Caco-2 (cell line): ENCODE measurements around the gene DAPK1. TPM values are rescaled to one million over a fixed set of nuclear protein-coding genes. Genes with fewer than 3 reads are reported as not detected.

Experiments
- BruUV-seq: library from RNA; stranded (reverse); fragments of 400-500 nt; replicated peaks from 2 replicates; lab custom pipeline; 2021; lab: Mats Ljungman, UMichigan
- CTCF ChIA-PET: fragments of 300-600 bp; sonication (Branson Sonifier 250); formaldehyde crosslinking; loops from one replicate; lab custom pipeline; 2022; ENCODE audit warnings: antibody characterized with exemption; lab: Charles Lee
- POLR2A ChIA-PET: fragments of 300-600 bp; sonication (Branson Sonifier 250); formaldehyde crosslinking; loops from one replicate; lab custom pipeline; 2022; ENCODE audit warnings: antibody characterized with exemption; lab: Charles Lee
- DNase-seq, 2 experiments: peaks; one replicate each; pipeline versions ENCODE4 v3.0.0 to v3.0.0-alpha.2; 2020 to 2022
- H3K27me3 ChIP-seq: replicated peaks from 2 replicates; pipeline ENCODE4 v1.6.0; 2011; ENCODE audit warnings: low read length; ENCODE audit not compliant: control insufficient read depth, insufficient read depth
- H3K36me3 ChIP-seq: 2 replicates; pipeline ENCODE4 v1.5.1; 2011; ENCODE audit warnings: low read length; ENCODE audit not compliant: control insufficient read depth, insufficient read depth
- H3K4me1 ChIP-seq: fragments of 250-450 bp; sonication (Bioruptor Pico); 2 replicates; pipeline ENCODE4 v1.5.1; 2020; ENCODE audit warnings: mild to moderate bottlenecking
- H3K4me3 ChIP-seq: 2 replicates; pipeline ENCODE4 v1.5.1; 2011; ENCODE audit warnings: low read depth, mild to moderate bottlenecking, control low read depth, low read length
- H3K9me3 ChIP-seq: fragments of 250-450 bp; sonication (Bioruptor Pico); 2 replicates; pipeline ENCODE4 v1.5.1; 2020; ENCODE audit warnings: mild to moderate bottlenecking, moderate library complexity
- H3K27ac Mint-ChIP-seq: one replicate; pipeline ENCODE4 v1.8.0; 2022; ENCODE audit warnings: mixed read lengths; ENCODE audit not compliant: unreplicated experiment
- H3K27me3 Mint-ChIP-seq: one replicate; pipeline ENCODE4 v1.8.0; 2022; ENCODE audit warnings: mixed read lengths; ENCODE audit not compliant: insufficient read depth, unreplicated experiment
- H3K36me3 Mint-ChIP-seq: one replicate; pipeline ENCODE4 v1.8.0; 2022; ENCODE audit warnings: mild to moderate bottlenecking, mixed read lengths; ENCODE audit not compliant: insufficient read depth, unreplicated experiment
- H3K4me1 Mint-ChIP-seq: one replicate; pipeline ENCODE4 v1.8.0; 2022; ENCODE audit warnings: low read depth, mixed read lengths; ENCODE audit not compliant: unreplicated experiment
- H3K4me3 Mint-ChIP-seq: one replicate; pipeline ENCODE4 v1.8.0; 2022; ENCODE audit warnings: mild to moderate bottlenecking, moderate library complexity, mixed read lengths; ENCODE audit not compliant: unreplicated experiment
- H3K9me3 Mint-ChIP-seq: one replicate; pipeline ENCODE4 v1.8.0; 2022; ENCODE audit warnings: mixed read lengths; ENCODE audit not compliant: unreplicated experiment
- intact Hi-C: fragments of 100-400 bp; cut with micrococcal nuclease; formaldehyde crosslinking; loops from one replicate; pipeline ENCODE4 v1.10.0; 2022; ENCODE audit not compliant: unreplicated experiment
- total RNA-seq: library from RNA; stranded (reverse); gene quantifications from 2 replicates; pipeline ENCODE4 v1.2.3, GENCODE V29; 2022
- TF ChIP-seq, protein P1 (sequence below), 2 experiments: fragments of 200-600 bp in 1 of 2; IDR thresholded peaks; 1 replicate in 1 of 2; 2 replicates in 1 of 2; pipeline versions ENCODE4 v1.5.1 to v1.8.0; 2011 to 2022; ENCODE audit warnings: antibody characterized with exemption in 1 of 2, control low read depth in 1 of 2, inconsistent platforms in 1 of 2, low read depth in 1 of 2, low read length in 1 of 2, mild to moderate bottlenecking in 1 of 2, moderate library complexity in 1 of 2; ENCODE audit not compliant: insufficient read depth in 1 of 2, severe bottlenecking in 1 of 2, unreplicated experiment in 1 of 2

Gene DAPK1
- total RNA-seq, 1 experiment from 2014 or later = 79.2 TPM

DNA sequence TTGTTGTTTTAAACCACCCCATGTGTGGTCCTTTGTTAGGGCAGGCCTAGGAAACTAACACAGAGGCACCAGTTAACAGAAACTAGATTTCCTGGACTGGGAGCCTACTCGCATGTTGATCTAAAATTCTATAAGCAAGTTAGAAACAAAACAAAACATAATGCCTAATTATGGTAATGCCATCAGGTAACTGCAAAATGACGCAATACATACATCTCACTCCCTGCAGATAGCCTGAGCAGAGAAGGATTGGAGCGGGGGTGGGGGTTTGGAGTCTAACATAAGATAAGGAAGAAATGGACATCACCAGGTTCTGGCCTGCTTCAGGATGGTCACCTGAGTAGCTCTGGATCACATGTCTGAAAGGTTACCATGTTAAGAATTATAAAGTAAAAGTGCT, 114.9 kb downstream of the DAPK1 start:
- ChIA-PET CTCF (no interaction called here), POLR2A (no interaction called here)
- peaks cover 7% of the 10 kb centered on the region for H3K4me1 Mint-ChIP-seq
- Histone ChIP-seq H3K4me3 (no peak overlapping the region; the same call in 1 of the 2 replicates), H3K27me3 (no peaks in the 10 kb centered on the region), H3K36me3 (no peaks in the 10 kb centered on the region; the same call in none of the 2 replicates), H3K4me1 (peaks cover 13% of the 10 kb centered on the region; the same call in 1 of the 2 replicates), H3K9me3 (no peaks in the 10 kb centered on the region)
- H3K27ac Mint-ChIP-seq = no peak overlapping the region
- H3K27me3 Mint-ChIP-seq = no peaks in the 10 kb centered on the region
- no peaks in the 10 kb centered on the region for H3K9me3 Mint-ChIP-seq
- DNase-seq = peak in 1 of 2 experiments; percentile 7
- no peak overlapping the region for H3K4me3 Mint-ChIP-seq
- TF ChIP-seq, protein P1, sequence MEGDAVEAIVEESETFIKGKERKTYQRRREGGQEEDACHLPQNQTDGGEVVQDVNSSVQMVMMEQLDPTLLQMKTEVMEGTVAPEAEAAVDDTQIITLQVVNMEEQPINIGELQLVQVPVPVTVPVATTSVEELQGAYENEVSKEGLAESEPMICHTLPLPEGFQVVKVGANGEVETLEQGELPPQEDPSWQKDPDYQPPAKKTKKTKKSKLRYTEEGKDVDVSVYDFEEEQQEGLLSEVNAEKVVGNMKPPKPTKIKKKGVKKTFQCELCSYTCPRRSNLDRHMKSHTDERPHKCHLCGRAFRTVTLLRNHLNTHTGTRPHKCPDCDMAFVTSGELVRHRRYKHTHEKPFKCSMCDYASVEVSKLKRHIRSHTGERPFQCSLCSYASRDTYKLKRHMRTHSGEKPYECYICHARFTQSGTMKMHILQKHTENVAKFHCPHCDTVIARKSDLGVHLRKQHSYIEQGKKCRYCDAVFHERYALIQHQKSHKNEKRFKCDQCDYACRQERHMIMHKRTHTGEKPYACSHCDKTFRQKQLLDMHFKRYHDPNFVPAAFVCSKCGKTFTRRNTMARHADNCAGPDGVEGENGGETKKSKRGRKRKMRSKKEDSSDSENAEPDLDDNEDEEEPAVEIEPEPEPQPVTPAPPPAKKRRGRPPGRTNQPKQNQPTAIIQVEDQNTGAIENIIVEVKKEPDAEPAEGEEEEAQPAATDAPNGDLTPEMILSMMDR (IDR thresholded peaks at IDR 0.05; ENCODE audit: insufficient read depth in 1 of 2, low read depth in 1 of 2, low read length in 1 of 2, severe bottlenecking in 1 of 2, unreplicated experiment in 1 of 2) = no peak
- intact Hi-C loops = no loop called here
- H3K36me3 Mint-ChIP-seq = peaks cover 25% of the 10 kb centered on the region
- BruUV-seq = no TSS peak

DNA sequence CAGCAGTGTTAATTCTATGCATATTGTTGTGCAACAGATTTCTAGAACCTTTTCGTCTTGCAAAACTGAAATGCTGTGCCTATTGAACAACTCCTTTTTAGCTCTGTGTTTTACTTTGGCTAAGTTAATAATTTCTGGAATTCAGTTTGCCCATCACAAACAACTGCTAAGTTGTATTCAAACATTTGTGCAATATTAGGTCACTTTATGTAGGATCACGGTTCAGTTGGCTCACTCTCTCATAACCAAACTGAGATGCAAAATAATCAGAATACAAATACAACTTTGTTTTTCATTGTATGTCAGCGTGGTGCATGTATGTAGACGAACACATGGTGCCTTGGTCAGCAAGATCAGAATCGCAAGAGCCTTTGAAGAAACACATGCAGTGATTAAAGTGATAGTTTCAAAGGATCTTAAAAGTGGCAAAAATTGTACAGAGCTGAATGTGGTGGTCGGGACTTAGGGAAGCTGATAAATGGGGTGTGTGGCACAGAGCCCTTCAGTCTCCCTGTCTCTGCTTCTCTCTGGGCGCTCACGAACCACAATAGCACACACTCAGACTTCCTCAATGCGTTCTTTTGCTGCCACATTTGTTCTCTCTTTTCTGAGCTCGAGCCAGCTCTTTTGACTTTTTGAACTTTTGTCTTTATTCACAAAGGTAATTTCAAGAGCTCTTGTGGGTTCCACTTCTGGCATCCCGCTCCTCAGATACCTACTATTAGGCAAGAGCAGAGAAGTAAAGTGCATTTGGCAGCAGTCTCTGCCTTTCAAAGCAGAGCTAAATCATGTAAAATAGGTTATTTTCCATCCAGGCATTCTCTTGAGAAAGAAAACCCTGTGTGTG, 115.8 kb downstream of the DAPK1 start:
- peaks cover 27% of the 10 kb centered on the region for H3K36me3 Mint-ChIP-seq
- no peaks in the 10 kb centered on the region for H3K9me3 Mint-ChIP-seq
- TF ChIP-seq, protein P1 (IDR thresholded peaks at IDR 0.05; ENCODE audit: insufficient read depth in 1 of 2, low read depth in 1 of 2, low read length in 1 of 2, severe bottlenecking in 1 of 2, unreplicated experiment in 1 of 2) = no peak
- no TSS peak for BruUV-seq
- peak in 1 of 2 experiments; percentile 22 for DNase-seq
- no peaks in the 10 kb centered on the region; the same call in none of the 2 replicates for H3K36me3 ChIP-seq
- H3K4me1 Mint-ChIP-seq = peaks cover 7% of the 10 kb centered on the region
- H3K9me3 ChIP-seq = no peaks in the 10 kb centered on the region
- ChIA-PET CTCF (no interaction called here), POLR2A (no interaction called here)
- intact Hi-C loops = loop anchor here (1.0 kb wide), 1 partner anchor 43 kb away; no protein-coding TSS in a partner anchor
- peak overlapping the region; percentile 10 for H3K27ac Mint-ChIP-seq
- H3K27me3 ChIP-seq = no peaks in the 10 kb centered on the region
- H3K4me3 Mint-ChIP-seq = no peak overlapping the region
- peaks cover 13% of the 10 kb centered on the region; the same call in 1 of the 2 replicates for H3K4me1 ChIP-seq
- no peaks in the 10 kb centered on the region for H3K27me3 Mint-ChIP-seq
- no peak overlapping the region for H3K4me3 ChIP-seq

DNA sequence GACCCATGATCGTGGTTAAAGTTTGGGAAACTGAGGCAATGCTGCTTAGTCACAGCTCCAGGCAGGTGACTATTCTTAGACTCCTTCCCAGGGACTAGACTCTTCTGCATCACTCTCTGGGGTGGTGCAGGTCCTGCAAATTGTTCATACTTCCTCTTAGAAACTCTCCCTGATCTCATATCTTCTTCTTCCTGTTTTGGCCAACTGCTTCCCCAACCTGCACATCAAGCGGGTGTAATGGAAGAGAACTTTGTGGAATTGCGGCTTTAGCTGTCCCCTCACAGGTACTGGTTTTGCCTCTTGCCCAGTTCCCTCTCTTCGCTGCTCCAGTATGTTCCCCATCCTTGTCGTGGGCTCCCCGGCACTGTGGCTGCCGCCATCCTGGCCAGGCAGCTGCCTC, 116.7 kb downstream of the DAPK1 start:
- Histone ChIP-seq H3K9me3 (no peaks in the 10 kb centered on the region), H3K4me3 (no peak overlapping the region), H3K4me1 (peaks cover 13% of the 10 kb centered on the region; the same call in 1 of the 2 replicates), H3K27me3 (no peaks in the 10 kb centered on the region), H3K36me3 (no peaks in the 10 kb centered on the region; the same call in none of the 2 replicates)
- Mint-ChIP-seq H3K9me3 (no peaks in the 10 kb centered on the region), H3K4me3 (no peak overlapping the region), H3K4me1 (peaks cover 7% of the 10 kb centered on the region), H3K27me3 (no peaks in the 10 kb centered on the region), H3K27ac (peak overlapping the region; percentile 10), H3K36me3 (peaks cover 22% of the 10 kb centered on the region)
- POLR2A ChIA-PET = no interaction called here
- CTCF ChIA-PET = no interaction called here
- no TSS peak for BruUV-seq
- TF ChIP-seq, protein P1 (IDR thresholded peaks at IDR 0.05; ENCODE audit: insufficient read depth in 1 of 2, low read depth in 1 of 2, low read length in 1 of 2, severe bottlenecking in 1 of 2, unreplicated experiment in 1 of 2) = no peak
- intact Hi-C loops = no loop called here
- DNase-seq = no peak
